AG09309 (cell line): ENCODE measurements around the gene PDE6D.

Source experiments
- DNase-seq: peaks from one replicate; pipeline ENCODE4 v3.0.0-alpha.2; 2010; ENCODE audit warnings: low read depth
- H3K4me3 ChIP-seq: 2 replicates; pipeline ENCODE4 v1.5.1; 2011; ENCODE audit warnings: mild to moderate bottlenecking, low read depth, low read length, moderate library complexity; ENCODE audit not compliant: control insufficient read depth
- CTCF ChIP-seq: IDR thresholded peaks from 2 replicates; pipeline ENCODE4 v1.5.1; 2011; ENCODE audit warnings: mild to moderate bottlenecking, low read depth, low read length, inconsistent platforms; ENCODE audit not compliant: insufficient read depth, control insufficient read depth; ENCODE audit errors: missing control alignments

PDE6D gene

GRCh38 chr2:231709636-231709980 is 71.5 kb downstream of the PDE6D start:
- no peak for TF ChIP-seq CTCF
- H3K4me3 ChIP-seq: peak overlapping the region; percentile 76
- no peak for DNase-seq

GRCh38 chr2:231708773-231709635 is 72.1 kb downstream of the PDE6D start:
- no peak for DNase-seq
- peak overlapping the region; percentile 76 for H3K4me3 ChIP-seq
- no peak for TF ChIP-seq CTCF

DNA sequence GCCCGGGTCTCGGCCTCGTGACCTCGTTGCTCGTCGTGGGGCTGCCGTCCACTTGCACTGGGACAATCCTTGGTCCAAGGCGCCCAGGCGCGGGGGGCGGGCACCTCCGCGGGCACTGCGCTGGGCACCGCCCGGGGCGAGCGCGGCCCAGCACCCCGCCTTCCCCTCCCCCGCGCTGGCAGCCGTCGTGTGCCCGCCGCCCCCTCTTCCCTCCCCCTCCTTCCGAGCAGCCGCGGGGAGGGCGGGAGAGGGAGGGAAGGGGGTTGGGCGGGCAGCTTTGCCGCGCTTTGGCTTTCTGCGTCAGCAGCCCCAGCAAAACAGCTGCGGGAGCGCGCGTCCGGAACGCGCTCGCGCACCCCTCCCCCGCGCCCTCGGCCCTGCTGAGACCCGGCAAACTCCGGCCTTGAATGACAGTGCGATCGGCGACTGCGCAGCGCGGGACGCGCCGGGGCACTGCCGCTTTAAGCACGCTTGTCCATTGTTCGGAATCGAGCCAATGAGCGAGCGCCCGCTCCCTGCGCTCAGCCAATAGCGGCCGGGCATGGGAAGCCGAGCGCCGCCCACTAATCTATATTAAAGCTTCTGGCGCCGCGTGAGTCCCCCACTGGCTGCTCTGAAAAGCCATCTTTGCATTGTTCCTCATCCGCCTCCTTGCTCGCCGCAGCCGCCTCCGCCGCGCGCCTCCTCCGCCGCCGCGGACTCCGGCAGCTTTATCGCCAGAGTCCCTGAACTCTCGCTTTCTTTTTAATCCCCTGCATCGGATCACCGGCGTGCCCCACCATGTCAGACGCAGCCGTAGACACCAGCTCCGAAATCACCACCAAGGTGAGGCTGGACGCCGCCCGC is 72.9 kb downstream of the PDE6D start, which contains the start of gene PTMA:
Gene PTMA (plus strand): TSS at position 599 of the 846 bp plus-strand sequence. CDS start 182 bp downstream, at position 781.
- H3K4me3 ChIP-seq: peak within 1 kb of the TSS; percentile 76
- TF ChIP-seq CTCF: no peak
- DNase-seq: peak; percentile 98

- TF ChIP-seq CTCF: no peak
- peak overlapping the region; percentile 25 for H3K4me3 ChIP-seq
- no peak for DNase-seq
These were observed 73.5 kb downstream of the PDE6D start for GRCh38 chr2:231707625-231707926.

GRCh38 chr2:231706731-231707624 is 74.1 kb downstream of the PDE6D start:
- H3K4me3 ChIP-seq: peak overlapping the region; percentile 62
- TF ChIP-seq CTCF: peak; percentile 98
- DNase-seq: peak; percentile 96

DNA sequence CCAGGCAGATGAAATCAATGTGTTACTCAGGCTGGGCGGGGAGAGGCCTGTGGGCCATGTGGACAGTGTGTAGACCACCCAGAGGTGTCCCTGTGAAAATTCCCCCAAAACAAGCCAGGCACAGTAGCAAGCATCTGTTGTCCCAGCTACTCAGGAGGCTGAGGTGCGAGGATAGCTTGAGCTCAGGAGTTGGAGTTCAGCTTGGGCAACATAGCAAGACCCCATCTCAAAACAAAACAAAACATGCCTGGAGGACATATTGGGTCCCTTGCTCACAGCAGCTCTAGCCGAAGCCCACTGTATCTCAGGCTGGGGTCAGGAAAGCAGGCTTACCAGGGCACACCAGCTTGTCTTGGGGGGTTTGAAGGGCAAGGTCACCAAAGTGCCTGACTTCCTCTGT is 77.1 kb downstream of the PDE6D start:
- no peak for TF ChIP-seq CTCF
- no peak overlapping the region for H3K4me3 ChIP-seq
- DNase-seq: no peak
